GM21737 (cell line): ENCODE data around the gene RBBP8NL.

Source experiments
- ATAC-seq: cut with Tn5 transposase; IDR thresholded peaks from one replicate; pipeline ENCODE4 v1.9.1; 2021; ENCODE audit warnings: mild to moderate bottlenecking, moderate library complexity; ENCODE audit not compliant: unreplicated experiment

The RBBP8NL gene, protein sequence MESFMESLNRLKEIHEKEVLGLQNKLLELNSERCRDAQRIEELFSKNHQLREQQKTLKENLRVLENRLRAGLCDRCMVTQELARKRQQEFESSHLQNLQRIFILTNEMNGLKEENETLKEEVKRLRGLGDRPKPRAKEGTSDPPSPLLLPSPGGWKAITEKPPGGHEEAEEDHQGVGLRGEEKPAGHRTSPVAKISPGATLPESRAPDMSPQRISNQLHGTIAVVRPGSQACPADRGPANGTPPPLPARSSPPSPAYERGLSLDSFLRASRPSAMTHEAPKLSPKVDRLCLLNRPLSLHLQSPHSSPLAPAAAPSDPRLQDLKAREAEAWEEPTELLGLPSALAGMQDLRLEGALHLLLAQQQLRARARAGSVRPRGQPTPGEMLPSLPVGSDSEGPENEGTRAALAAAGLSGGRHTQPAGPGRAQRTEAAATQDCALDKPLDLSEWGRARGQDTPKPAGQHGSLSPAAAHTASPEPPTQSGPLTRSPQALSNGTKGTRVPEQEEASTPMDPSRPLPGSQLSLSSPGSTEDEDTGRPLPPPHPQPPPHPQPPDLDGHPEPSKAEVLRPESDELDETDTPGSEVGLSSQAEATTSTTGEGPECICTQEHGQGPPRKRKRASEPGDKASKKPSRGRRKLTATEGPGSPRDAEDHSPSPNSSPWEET

DNA sequence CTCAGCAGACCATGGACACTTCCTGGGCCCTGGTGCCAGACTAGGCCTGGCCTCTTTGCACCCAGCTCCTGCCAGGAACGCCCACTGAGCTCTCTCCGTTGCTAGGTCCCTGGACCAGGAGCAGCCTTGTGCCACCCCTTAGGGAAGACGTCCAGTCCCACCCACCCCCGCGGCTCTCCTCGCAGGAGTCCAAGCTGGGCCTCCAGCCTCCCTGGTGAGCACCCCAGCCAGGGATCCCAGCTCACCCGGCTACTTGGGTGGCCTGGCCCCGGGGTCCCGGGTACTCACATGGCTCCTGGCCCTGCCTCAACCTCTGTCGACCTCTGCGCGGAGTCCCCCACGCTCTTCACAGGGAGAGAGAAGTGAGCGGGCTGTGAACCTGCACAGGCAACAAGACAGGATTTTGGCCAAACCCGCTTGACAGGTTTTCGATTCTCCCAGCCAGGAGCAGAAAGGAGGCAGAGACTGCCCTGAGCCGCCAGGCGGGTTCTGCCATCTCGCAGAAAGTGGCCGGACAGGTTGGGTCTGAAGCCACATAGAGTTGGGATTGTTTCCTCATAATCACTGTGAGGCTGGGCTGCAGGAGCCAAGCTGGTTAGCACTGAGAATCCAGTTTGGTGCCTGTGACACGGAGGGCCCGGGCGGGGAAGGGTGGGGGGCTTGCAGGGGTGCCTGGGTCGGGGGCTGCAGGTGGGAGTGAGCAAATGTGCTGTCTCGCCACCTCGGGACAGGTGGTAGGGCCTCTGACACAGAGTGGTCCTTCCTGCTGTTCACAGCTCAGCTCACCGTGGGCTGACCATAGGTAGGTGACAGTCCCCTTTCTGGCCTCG is at the start of gene RBBP8NL:
Gene RBBP8NL (minus strand): TSS at position 368 of the 830 bp plus-strand sequence. CDS start 7,892 bp downstream, outside the sequence.
- no peak for ATAC-seq

- ATAC-seq = no peak
Observed at GRCh38 chr20:62476056-62476838, 48.9 kb upstream of the RBBP8NL start.

GRCh38 chr20:62475772-62476055 is 48.4 kb upstream of the RBBP8NL start, which contains the start of gene GATA5:
Gene GATA5 (minus strand): TSS chr20:62475995. CDS start chr20:62475521, 474 bp downstream.
- ATAC-seq = no peak

- ATAC-seq = no peak
Observed at GRCh38 chr20:62475027-62475771, 47.9 kb upstream of the RBBP8NL start.

DNA sequence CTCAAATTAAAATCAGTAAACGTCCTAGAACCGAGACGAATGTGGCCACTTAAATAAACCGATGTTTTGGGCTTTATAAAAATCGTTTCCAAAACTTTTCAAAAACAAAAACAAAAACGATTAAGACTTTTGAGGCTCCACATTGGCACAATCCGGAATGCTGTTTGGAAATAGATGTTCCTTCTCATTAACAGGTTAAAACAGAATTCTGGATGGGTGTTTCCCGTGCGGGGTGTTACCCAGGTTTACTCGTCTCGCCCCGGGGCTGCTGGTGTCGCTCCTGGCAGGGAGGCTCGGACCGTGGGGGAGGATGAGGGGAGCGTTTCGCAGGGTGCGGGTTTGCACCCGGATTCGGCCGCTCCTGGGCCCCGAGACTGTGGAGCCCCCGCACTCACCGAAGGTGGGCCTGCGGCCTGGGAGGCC is 47.3 kb upstream of the RBBP8NL start:
- no peak for ATAC-seq

- no peak for ATAC-seq
Observed at GRCh38 chr20:62473717-62474603, 46.6 kb upstream of the RBBP8NL start.

DNA sequence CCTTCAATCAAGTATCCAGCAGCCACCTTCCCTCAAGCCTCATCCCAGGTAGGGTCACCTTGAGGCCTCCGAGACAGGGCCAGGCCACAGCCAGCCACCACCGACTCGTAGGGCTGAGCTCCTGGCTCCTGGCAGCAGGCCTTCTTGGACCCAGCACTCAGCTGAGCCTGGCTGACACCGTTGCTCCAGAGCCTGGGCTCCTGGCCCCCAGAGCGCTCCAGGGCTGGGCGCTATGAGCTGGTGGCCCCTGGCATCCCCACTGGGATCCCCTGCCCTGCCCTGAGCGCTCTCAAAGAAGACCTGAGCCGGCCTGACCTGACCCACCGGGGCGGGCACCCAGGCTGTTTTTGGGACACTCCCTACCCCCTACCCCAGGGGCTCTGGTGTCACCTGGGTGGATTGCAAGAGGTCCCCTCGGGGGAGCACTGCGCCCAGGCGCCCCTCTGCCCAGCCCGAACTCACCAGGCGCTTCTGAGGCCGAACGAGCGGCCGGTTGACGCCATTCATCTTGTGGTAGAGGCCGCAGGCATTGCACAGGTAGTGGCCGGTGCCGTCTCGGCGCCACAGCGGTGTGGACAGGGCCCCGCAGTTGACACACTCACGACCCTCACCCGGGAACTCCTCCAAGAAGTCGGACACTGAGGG is 45.7 kb upstream of the RBBP8NL start:
- ATAC-seq = no peak

DNA sequence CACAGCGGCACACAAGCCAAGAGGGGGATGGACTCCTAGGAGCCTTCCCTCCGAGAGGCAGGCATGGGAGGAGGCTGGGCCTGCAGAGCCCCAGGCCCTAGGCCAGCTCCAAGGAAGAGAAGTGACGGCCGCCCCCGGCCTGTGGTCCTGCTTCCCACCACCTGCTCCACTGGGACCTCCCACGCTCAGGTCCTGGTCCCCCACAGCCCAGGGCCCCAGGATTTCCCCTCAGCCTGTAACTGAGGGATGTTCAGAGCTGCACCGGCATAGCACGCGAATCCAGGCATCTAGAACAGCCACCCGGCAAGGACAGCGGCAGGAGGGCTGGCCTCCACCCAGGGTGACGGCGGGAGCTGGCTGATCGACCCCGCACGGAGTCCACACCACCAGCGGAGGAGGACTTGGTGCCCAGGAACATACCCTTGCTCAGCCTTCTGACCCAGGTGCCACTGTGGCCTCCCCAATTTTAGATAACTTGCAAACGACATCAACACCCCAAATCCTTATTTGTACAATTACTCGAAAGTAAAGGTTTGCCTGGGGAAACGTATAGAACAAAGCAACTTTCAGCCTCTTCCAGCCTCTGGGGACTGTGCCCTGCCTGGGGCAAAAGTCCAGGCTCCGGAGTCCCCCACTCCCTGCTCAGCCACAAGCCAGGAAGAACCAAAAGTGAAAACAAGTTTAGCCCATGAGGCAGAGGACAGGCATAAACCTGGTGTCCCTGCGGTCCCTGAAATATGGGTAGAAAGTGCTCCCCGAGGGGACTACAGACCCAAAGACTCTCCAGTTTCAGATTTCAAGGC is 45.0 kb upstream of the RBBP8NL start:
- ATAC-seq = no peak

DNA sequence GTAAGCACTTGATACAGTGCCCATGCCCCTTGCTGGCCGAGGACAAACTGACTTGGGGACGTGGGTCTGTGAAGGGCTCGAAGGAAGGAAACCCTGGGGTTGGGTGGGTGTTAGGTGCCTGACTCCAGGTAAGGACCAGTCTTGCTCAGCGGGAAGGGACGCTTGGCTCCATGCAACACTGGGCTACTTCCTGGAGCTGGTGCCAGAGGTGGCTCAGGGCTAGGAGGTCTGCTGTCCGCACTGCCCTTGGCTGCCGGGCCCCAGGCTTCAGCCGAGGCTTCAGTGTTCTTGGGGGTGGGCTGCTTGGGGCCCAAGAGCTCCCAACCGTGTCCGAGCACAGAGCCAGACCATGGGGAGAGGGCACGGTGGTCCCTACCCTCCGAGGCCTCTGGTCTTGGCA is 43.1 kb upstream of the RBBP8NL start:
- ATAC-seq = no peak

GRCh38 chr20:62470001-62470400 is 42.7 kb upstream of the RBBP8NL start:
- no peak for ATAC-seq

GRCh38 chr20:62469352-62469751 is 42.0 kb upstream of the RBBP8NL start:
- ATAC-seq = no peak

DNA sequence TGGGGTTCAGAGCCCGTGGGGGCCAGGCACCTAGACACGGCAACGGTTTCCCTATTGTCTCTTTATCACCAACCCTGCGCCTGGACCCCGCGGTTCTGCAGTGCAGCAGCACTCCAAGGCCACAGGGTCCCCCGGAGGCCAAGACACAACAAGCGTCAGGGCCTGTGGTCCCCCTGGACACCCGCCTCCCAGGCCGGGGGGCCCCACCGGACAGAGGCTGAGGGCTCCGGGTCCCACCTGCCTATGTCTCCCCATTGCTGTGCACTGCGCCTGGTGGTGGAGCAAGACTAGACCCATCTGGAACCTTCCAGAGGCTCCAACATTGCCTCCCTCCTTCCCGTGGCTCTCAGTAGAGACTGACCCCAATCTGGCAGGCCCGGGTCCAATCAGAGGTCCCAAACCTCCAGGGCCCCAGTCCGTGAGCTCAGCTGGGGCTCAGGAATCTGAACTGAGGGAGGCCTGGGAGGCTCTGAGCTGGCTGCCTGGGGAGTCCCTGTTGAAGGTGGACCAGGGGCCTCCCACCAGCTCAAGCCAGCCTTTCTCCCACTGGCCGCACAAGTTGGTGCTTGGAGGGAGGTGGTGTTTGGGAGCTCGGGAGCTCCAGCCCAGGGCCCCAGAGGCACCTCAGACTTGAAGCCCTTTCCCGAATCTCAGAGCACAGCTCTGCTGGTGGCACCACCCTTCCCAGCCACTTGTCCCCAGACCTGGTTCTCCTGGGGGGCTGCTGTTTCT is 39.6 kb upstream of the RBBP8NL start:
- ATAC-seq = no peak

DNA sequence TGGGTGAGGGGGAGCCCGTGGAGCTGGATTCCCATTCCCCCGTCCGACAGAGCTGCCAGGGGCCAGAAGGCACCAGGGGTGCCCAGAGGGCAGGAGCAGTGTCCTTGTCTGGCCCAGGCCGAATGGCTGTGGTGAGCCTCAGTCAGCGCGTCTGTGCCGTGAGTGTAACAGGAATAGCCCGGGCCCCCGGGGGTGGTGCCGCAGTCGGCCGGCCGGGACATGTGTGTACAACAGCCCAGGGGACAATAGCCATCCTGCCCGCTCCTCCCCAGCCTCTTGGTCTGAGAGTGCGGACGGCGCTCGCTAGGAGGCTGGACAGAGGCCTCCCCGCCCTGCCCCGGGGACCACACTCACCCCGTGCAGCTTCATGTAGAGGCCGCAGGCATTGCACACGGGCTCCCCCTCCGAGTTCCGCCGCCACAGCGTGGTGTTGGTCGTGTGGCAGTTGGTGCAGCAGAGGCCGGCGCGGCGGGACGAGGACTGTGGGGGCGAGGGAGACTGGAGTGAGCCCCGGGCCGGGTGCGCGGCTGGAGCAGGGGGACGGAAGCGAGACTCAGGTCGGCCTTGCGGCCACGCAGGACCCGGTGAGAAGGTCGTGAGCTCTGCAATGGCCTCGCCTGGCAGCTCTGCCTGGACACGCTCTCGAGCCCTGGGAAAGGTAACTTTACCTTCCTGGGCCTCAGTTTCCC is 38.9 kb upstream of the RBBP8NL start:
- ATAC-seq = no peak

DNA sequence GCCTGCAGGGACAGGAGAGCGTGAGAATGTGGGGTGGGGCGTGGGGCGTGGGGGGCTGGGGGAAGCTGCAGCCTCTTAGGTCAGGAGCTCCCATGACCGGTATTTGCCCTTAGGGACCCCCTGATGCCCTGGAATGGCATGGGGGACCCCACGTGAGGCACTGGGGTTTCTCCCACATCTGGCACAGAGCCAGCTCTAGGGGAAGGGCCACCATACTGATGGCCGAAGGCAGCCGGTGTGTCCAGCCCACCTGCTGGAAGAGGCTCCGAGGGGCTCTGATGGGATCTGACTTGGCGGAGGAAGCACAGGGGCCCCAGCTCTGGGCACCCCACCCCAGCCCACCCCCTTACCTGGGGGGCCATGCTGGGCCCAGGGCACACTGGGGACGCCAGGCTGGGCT is 37.7 kb upstream of the RBBP8NL start:
- ATAC-seq = no peak

DNA sequence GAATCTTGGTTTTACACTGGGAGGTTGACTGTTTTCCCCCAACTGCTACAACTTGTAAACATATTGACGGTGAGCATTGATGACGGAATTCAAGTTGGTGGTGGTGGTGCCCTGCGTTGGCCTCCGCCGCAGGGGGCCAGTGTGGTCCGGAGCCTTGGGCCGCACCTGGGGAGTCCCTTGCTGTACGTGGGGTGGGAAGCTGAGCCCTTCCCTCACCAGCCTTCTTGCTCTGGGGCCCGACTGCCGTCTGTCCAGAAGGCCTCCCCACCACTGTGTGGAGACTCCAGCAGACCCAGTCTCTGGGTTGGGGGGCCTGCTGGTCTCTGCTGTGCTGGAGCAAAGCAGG is 37.1 kb upstream of the RBBP8NL start:
- no peak for ATAC-seq

- ATAC-seq = no peak
Observed at GRCh38 chr20:62463651-62464424, 36.5 kb upstream of the RBBP8NL start.
